OCI-LY3 (cell line): Measurements from ENCODE around the gene CAPN15.

Experiments used
- H2AFZ ChIP-seq: fragments of 200-600, 300-600 bp; shearing (Covaris generic); 2 replicates; pipeline ENCODE4 v1.6.0; 2014; ENCODE audit warnings: antibody characterized with exemption, low read depth, low read length
- H3K27ac ChIP-seq: fragments of 200-600, 300-600 bp; sonication (generic); 2 replicates; pipeline ENCODE4 v1.5.1; 2014; ENCODE audit warnings: mild to moderate bottlenecking, low read length, moderate library complexity, mixed read lengths
- H3K27me3 ChIP-seq: fragments of 200-600, 300-600 bp; sonication (generic); 2 replicates; pipeline ENCODE4 v1.6.1; 2014; ENCODE audit warnings: low read depth, low read length, mixed read lengths
- H3K36me3 ChIP-seq: fragments of 200-600, 300-600 bp; sonication (generic); replicated peaks from 2 replicates; pipeline ENCODE3; 2014; ENCODE audit warnings: low read depth, low read length, mixed read lengths
- H3K4me1 ChIP-seq: fragments of 300-600, 200-600 bp; sonication (generic); 2 replicates; pipeline ENCODE4 v1.6.1; 2014; ENCODE audit warnings: low read length, mixed read lengths
- H3K4me2 ChIP-seq: fragments of 200-600, 300-600 bp; sonication (generic); 2 replicates; pipeline ENCODE4 v1.6.1; 2014; ENCODE audit warnings: low read length, mixed read lengths
- H3K4me3 ChIP-seq: fragments of 300-600, 200-600 bp; sonication (generic); 2 replicates; pipeline ENCODE4 v1.5.1; 2014; ENCODE audit warnings: antibody characterized with exemption, mild to moderate bottlenecking, low read length, moderate library complexity
- H3K79me2 ChIP-seq: fragments of 300-600, 200-600 bp; shearing (Covaris generic); 2 replicates; pipeline ENCODE4 v1.6.1; 2014; ENCODE audit warnings: mild to moderate bottlenecking, low read length, mixed read lengths
- H3K9ac ChIP-seq: fragments of 300-600, 200-600 bp; shearing (Covaris generic); 2 replicates; pipeline ENCODE4 v1.6.0; 2014; ENCODE audit warnings: mild to moderate bottlenecking, low read length, moderate library complexity
- H3K9me3 ChIP-seq: fragments of 200-600, 300-600 bp; shearing (Covaris generic); 2 replicates; pipeline ENCODE4 v1.6.1; 2014; ENCODE audit warnings: low read length, mixed read lengths; ENCODE audit not compliant: insufficient read depth
- H4K20me1 ChIP-seq: fragments of 200-600, 300-600 bp; sonication (generic); 2 replicates; pipeline ENCODE4 v1.6.1; 2016; ENCODE audit warnings: low read length, mixed read lengths; ENCODE audit not compliant: insufficient read depth
- EZH2phosphoT487 ChIP-seq: fragments of 200-600 bp; shearing (Covaris generic); IDR thresholded peaks from 2 replicates; pipeline ENCODE4 v1.6.1; 2018; ENCODE audit warnings: antibody characterized with exemption, mixed run types, low read depth
- TF ChIP-seq, protein P1 (sequence below): fragments of 200-600, 300-600 bp; sonication (generic); IDR thresholded peaks from 2 replicates; pipeline ENCODE4 v1.5.1; 2014; ENCODE audit warnings: antibody characterized with exemption, low read length, low read depth

The CAPN15 gene

DNA sequence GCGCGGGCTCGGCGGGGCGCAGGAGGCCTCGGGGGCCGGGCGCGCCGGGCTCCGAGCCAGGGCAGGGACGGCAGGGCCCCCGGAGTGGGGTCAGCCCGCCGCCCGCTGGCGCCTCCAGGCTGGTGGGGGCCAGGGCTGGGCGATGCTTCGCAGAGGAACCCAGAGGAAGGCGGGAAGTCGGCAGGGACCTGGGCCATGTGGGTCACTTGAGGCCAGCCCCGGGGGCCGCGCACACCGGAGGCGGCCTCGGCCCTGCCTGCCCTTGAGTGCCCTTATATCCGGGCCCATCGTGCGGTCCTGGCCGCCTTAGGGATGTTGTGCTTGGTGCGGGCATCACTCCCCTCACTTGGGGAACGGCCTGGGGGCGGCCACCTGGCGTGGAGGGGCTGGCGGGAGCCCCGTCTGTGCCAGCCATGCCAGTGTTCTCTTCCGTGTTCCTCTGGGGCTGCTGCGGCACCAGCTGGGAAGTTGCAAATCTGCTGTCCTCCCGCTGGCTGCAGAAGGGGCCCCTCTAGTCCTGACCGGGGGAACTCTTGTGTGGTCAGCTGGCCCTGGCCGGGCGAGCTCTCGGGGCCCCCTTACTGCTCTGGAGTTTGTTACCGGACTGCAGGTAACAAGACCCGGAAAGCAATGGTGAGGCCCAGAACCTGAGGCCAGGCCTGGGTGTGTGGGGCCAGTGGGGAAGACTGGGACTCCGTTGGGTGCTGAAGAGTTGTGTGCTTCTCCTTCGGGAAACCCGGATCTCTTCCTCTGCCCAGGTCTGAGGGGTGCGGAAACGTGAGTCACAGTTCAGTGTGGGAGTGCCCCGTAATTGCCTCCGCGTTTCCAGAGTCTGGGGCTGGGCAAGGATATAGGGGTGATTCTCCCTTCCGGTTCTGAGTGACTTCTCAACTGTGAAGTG, 849 bp downstream of the CAPN15 start:
- Histone ChIP-seq H2AFZ (no peak overlapping the region), H3K27me3 (no peaks in the 10 kb centered on the region), H3K79me2 (peaks cover 74% of the 10 kb centered on the region), H3K4me2 (peak overlapping the region; percentile 88), H3K9ac (peak overlapping the region; percentile 92), H3K27ac (peak overlapping the region; percentile 53), H3K4me3 (peak overlapping the region; percentile 96), H4K20me1 (peaks cover 25% of the 10 kb centered on the region), H3K9me3 (no peaks in the 10 kb centered on the region), H3K36me3 (peaks cover 12% of the 10 kb centered on the region), H3K4me1 (peaks cover 28% of the 10 kb centered on the region)
- TF ChIP-seq, protein P1, sequence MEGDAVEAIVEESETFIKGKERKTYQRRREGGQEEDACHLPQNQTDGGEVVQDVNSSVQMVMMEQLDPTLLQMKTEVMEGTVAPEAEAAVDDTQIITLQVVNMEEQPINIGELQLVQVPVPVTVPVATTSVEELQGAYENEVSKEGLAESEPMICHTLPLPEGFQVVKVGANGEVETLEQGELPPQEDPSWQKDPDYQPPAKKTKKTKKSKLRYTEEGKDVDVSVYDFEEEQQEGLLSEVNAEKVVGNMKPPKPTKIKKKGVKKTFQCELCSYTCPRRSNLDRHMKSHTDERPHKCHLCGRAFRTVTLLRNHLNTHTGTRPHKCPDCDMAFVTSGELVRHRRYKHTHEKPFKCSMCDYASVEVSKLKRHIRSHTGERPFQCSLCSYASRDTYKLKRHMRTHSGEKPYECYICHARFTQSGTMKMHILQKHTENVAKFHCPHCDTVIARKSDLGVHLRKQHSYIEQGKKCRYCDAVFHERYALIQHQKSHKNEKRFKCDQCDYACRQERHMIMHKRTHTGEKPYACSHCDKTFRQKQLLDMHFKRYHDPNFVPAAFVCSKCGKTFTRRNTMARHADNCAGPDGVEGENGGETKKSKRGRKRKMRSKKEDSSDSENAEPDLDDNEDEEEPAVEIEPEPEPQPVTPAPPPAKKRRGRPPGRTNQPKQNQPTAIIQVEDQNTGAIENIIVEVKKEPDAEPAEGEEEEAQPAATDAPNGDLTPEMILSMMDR = no peak
- no peak for TF ChIP-seq EZH2phosphoT487

DNA sequence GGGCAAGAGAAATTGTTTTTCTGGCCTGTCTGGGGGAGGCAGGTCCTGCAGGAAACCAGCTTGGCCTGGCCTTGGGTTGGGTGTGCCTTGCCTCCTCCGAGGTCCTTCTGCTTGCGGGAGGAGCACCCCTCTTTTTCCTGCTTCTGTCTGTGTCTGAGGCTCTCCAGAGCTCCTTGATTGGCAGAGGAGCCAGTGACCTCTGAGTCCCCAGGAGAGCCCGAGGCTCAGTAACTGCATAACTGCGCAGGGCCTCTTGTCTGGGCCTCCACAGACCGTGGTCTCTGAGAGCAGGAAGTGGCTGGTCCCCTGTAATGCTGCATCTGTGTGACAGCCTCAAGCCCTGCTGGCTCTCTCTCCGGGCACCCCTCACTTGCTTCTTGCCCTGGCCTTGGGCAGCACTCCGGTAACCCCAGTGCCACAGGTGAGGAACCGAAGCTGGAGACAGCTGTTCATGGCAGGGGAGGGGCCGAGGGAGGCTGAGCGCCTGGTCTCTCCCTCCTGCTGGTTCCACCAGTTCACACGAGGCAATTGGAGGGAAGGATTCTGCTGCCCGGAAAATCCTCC, 1.6 kb downstream of the CAPN15 start:
- peaks cover 81% of the 10 kb centered on the region for H3K79me2 ChIP-seq
- TF ChIP-seq, protein P1 = no peak
- no peak for TF ChIP-seq EZH2phosphoT487
- H3K27me3 ChIP-seq = no peaks in the 10 kb centered on the region
- peak overlapping the region; percentile 88 for H3K4me2 ChIP-seq
- H3K36me3 ChIP-seq = peaks cover 12% of the 10 kb centered on the region
- H3K4me3 ChIP-seq = peak overlapping the region; percentile 96
- peak overlapping the region; percentile 53 for H3K27ac ChIP-seq
- no peaks in the 10 kb centered on the region for H3K9me3 ChIP-seq
- peak overlapping the region; percentile 92 for H3K9ac ChIP-seq
- H3K4me1 ChIP-seq = peaks cover 28% of the 10 kb centered on the region
- no peak overlapping the region for H2AFZ ChIP-seq
- H4K20me1 ChIP-seq = peaks cover 31% of the 10 kb centered on the region

DNA sequence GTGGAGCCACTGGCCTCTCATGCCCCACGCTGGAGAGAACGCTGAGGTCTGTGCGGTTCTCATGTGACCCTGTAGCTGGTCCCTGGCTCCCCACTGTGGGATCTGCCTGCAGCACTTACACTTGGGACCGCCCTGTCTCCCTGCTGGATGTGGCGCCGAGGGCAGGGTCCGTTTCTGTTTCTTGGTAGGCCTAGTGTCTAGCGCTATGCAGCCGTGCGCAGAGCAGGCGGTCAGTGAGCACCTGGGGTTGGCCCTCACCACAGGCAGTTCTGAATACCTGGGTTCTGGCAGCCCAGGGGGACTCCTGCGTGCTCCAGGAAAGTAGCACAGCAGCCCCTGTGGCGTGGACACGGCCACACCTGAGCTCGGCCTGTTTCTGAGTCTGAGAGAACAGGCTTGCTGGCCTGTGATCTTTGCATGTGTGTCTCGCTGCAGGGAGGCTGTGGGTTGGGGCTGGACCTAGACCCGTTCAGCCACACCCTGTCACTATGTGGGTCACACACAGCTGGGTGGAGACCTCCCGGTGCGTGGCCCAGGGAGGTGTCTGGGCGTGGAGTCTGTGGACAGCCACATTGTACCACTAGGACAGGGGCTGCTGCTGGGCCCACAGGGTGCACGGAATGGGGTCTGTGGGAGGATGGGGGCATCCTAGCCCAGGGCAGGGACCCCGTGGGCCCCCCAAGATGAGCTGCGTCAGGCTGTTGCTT, 2.8 kb downstream of the CAPN15 start:
- Histone ChIP-seq H3K79me2 (peaks cover 93% of the 10 kb centered on the region), H3K27ac (no peak overlapping the region), H3K9me3 (no peaks in the 10 kb centered on the region), H3K4me1 (peaks cover 20% of the 10 kb centered on the region), H3K4me3 (no peak overlapping the region), H2AFZ (no peak overlapping the region), H3K4me2 (no peak overlapping the region), H4K20me1 (peaks cover 41% of the 10 kb centered on the region), H3K36me3 (peaks cover 6% of the 10 kb centered on the region), H3K9ac (no peak overlapping the region), H3K27me3 (no peaks in the 10 kb centered on the region)
- no peak for TF ChIP-seq EZH2phosphoT487
- TF ChIP-seq, protein P1 = no peak
